SH-SY5Y (cell line): ENCODE data around the gene PHTF2.

Source experiments
- GATA2 ChIP-seq: IDR thresholded peaks from 2 replicates; pipeline ENCODE4 v1.6.1; 2011; ENCODE audit warnings: mild to moderate bottlenecking, low read depth, low read length
- GATA3 ChIP-seq: IDR thresholded peaks from 2 replicates; pipeline ENCODE4 v1.6.1; 2011; ENCODE audit warnings: low read depth, mild to moderate bottlenecking, low read length, moderate library complexity

DNA sequence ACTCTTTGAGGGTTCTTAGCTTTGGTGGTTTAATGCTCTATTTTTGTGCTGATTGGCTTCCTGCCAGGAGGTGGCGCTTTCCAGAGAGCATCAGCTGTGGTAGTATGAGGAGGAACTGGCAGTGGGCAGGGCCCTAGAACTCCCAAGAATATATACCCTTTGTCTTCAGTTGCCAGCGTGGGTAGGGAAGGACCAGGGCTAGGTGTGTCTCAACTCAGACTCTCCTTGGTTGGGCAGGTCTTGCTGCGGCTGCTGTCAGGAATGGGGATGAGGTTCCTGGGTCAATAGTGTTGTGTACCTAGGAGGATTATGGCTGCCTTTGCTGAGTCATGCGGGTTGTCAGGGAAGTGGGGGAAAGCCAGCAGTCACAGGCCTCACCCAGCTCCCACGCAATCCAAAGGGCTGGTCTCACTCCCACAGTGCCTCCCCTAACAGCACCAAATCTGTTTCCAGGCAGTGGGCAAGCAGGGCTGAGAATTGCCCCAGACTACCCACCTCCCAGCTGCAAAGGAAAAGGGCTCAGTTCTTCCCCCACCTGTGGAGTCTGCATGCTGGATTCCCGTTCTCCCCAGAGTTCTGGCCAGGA, 191.5 kb downstream of the PHTF2 start:
- no peak for TF ChIP-seq GATA2
- no peak for TF ChIP-seq GATA3
